IPS DF 6.9 (cell line): ENCODE data around the gene BTNL9.
"Not testable (repeated sequence)": the region's sequence is repeated elsewhere in the genome, so short reads cannot be mapped to it uniquely, and the experiment has no call there.

Source experiments
- DNase-seq: peaks from one replicate; pipeline ENCODE4 v3.0.0-alpha.2; 2013; ENCODE audit warnings: low read depth, low spot score
- H3K27ac ChIP-seq: one replicate; pipeline ENCODE4 v1.5.1; 2013; ENCODE audit warnings: low read length, control low read depth
- H3K27me3 ChIP-seq: 2 replicates; pipeline ENCODE4 v1.6.1; 2013; ENCODE audit warnings: mild to moderate bottlenecking, low read length; ENCODE audit not compliant: control insufficient read depth, insufficient read depth
- H3K36me3 ChIP-seq: 2 replicates; pipeline ENCODE4 v1.6.1; 2013; ENCODE audit warnings: low read length; ENCODE audit not compliant: control insufficient read depth, insufficient read depth
- H3K4me1 ChIP-seq: 2 replicates; pipeline ENCODE4 v1.6.1; 2013; ENCODE audit warnings: low read length; ENCODE audit not compliant: control insufficient read depth, insufficient read depth
- H3K4me3 ChIP-seq: 2 replicates; pipeline ENCODE4 v1.5.1; 2013; ENCODE audit warnings: mild to moderate bottlenecking, low read length
- H3K9me3 ChIP-seq: 2 replicates; pipeline ENCODE4 v1.6.1; 2013; ENCODE audit warnings: low read length, inconsistent platforms; ENCODE audit not compliant: control insufficient read depth, insufficient read depth
- WGBS: extraction: QIAGEN DNeasy Blood & Tissue Kit; methylation state at CpG from one replicate; pipeline ENCODE4 v1.1.7; 2013; ENCODE audit warnings: mixed read lengths, missing lambda C conversion rate; ENCODE audit not compliant: insufficient read length, insufficient coverage; 5-methylcytosine and 5-hydroxymethylcytosine counted together

Gene BTNL9

GRCh38 chr5:181042722-181043121 is 2.7 kb downstream of the BTNL9 start:
- DNase-seq, result no peak
- Histone ChIP-seq H3K36me3 (no peaks in the 10 kb centered on the region), H3K4me1 (peaks cover 2% of the 10 kb centered on the region), H3K4me3 (no peak overlapping the region), H3K9me3 (no peaks in the 10 kb centered on the region), H3K27me3 (no peaks in the 10 kb centered on the region), H3K27ac (no peak overlapping the region)
- no CpG with 5 or more reads among the region's 11 CpGs for WGBS

GRCh38 chr5:181043285-181044092 is 3.4 kb downstream of the BTNL9 start:
- no peaks in the 10 kb centered on the region for H3K36me3 ChIP-seq
- WGBS, result no CpG with 5 or more reads among the region's 12 CpGs
- peaks cover 2% of the 10 kb centered on the region for H3K4me1 ChIP-seq
- H3K4me3 ChIP-seq, result no peak overlapping the region
- no peak overlapping the region for H3K27ac ChIP-seq
- DNase-seq, result no peak
- H3K27me3 ChIP-seq, result no peaks in the 10 kb centered on the region
- no peaks in the 10 kb centered on the region for H3K9me3 ChIP-seq

GRCh38 chr5:181044093-181044599 is 4.1 kb downstream of the BTNL9 start:
- H3K4me1 ChIP-seq, result peaks cover 2% of the 10 kb centered on the region
- H3K27me3 ChIP-seq, result no peaks in the 10 kb centered on the region
- H3K4me3 ChIP-seq, result no peak overlapping the region
- no peak for DNase-seq
- no CpG with 5 or more reads among the region's 10 CpGs for WGBS
- H3K9me3 ChIP-seq, result no peaks in the 10 kb centered on the region
- no peaks in the 10 kb centered on the region for H3K36me3 ChIP-seq
- H3K27ac ChIP-seq, result no peak overlapping the region

- Histone ChIP-seq H3K9me3 (no peaks in the 10 kb centered on the region), H3K27me3 (no peaks in the 10 kb centered on the region), H3K4me1 (peaks cover 2% of the 10 kb centered on the region), H3K27ac (no peak overlapping the region), H3K36me3 (no peaks in the 10 kb centered on the region), H3K4me3 (no peak overlapping the region)
- WGBS, result no CpG with 5 or more reads among the region's 11 CpGs
- no peak for DNase-seq
These were observed 4.7 kb downstream of the BTNL9 start for GRCh38 chr5:181044662-181045305.

- DNase-seq, result no peak
- no peak overlapping the region for H3K4me3 ChIP-seq
- H3K27me3 ChIP-seq, result peaks cover 2% of the 10 kb centered on the region; the same call in 1 of the 2 replicates
- H3K27ac ChIP-seq, result no peak overlapping the region
- no CpG with 5 or more reads among the region's 10 CpGs for WGBS
- H3K36me3 ChIP-seq, result no peaks in the 10 kb centered on the region
- H3K9me3 ChIP-seq, result no peaks in the 10 kb centered on the region
- peaks cover 2% of the 10 kb centered on the region for H3K4me1 ChIP-seq
These were observed 5.2 kb downstream of the BTNL9 start for GRCh38 chr5:181045316-181045715.

- no CpG with 5 or more reads among the region's 1 CpG for WGBS
- DNase-seq, H3K36me3 ChIP-seq, H3K4me1 ChIP-seq, H3K27me3 ChIP-seq, H3K4me3 ChIP-seq, H3K9me3 ChIP-seq, H3K27ac ChIP-seq: not testable (repeated sequence)
These were observed 5.8 kb downstream of the BTNL9 start for GRCh38 chr5:181045857-181046256.

- Histone ChIP-seq H3K27me3 (peaks cover 14% of the 10 kb centered on the region), H3K4me1 (peaks cover 2% of the 10 kb centered on the region), H3K36me3 (no peaks in the 10 kb centered on the region), H3K27ac (no peak overlapping the region), H3K9me3 (no peaks in the 10 kb centered on the region), H3K4me3 (no peak overlapping the region)
- WGBS, result no CpG with 5 or more reads among the region's 2 CpGs
- DNase-seq, result no peak
These were observed 7.2 kb downstream of the BTNL9 start for GRCh38 chr5:181047288-181047687.

- Histone ChIP-seq H3K27ac (no peak overlapping the region), H3K4me1 (peaks cover 3% of the 10 kb centered on the region), H3K36me3 (no peaks in the 10 kb centered on the region), H3K9me3 (no peaks in the 10 kb centered on the region), H3K27me3 (peaks cover 18% of the 10 kb centered on the region), H3K4me3 (no peak overlapping the region)
- no peak for DNase-seq
- WGBS, result no CpG with 5 or more reads among the region's 15 CpGs
These were observed 7.9 kb downstream of the BTNL9 start for GRCh38 chr5:181047921-181048320.

- Histone ChIP-seq H3K27ac (no peak overlapping the region), H3K9me3 (no peaks in the 10 kb centered on the region), H3K4me1 (peaks cover 5% of the 10 kb centered on the region), H3K4me3 (no peak overlapping the region), H3K36me3 (no peaks in the 10 kb centered on the region), H3K27me3 (peaks cover 36% of the 10 kb centered on the region)
- no CpG with 5 or more reads among the region's 5 CpGs for WGBS
- no peak for DNase-seq
These were observed 9.9 kb downstream of the BTNL9 start for GRCh38 chr5:181050016-181050415.

- no peaks in the 10 kb centered on the region for H3K36me3 ChIP-seq
- WGBS, result no CpG with 5 or more reads among the region's 27 CpGs
- H3K4me1 ChIP-seq, result 0 out of 2 replicates have a peak, but pooled peaks cover 3% of the 10 kb centered on the region
- DNase-seq, result no peak
- H3K27me3 ChIP-seq, result peaks cover 50% of the 10 kb centered on the region
- H3K4me3 ChIP-seq, result peak overlapping the region; percentile 24; the same call in 1 of the 2 replicates
- H3K27ac ChIP-seq, result no peak overlapping the region
- H3K9me3 ChIP-seq, result no peaks in the 10 kb centered on the region
These were observed 12.0 kb downstream of the BTNL9 start for GRCh38 chr5:181051841-181052671.
